HG03565 (cell line): ENCODE measurements around the gene NDUFA7.
"Not testable (repeated sequence)": the region's sequence is repeated elsewhere in the genome, so short reads cannot be mapped to it uniquely, and the experiment has no call there.

Source experiments
- ATAC-seq: cut with Tn5 transposase; IDR thresholded peaks from one replicate; pipeline ENCODE4 v1.9.1; 2021; ENCODE audit warnings: mild to moderate bottlenecking, moderate library complexity; ENCODE audit not compliant: unreplicated experiment

NDUFA7 gene

GRCh38 chr19:8321067-8321985 lies at the start of gene NDUFA7, which contains the start of gene RPS28:
NDUFA7 (minus strand) TSS chr19:8321375; CDS start chr19:8321358, 17 bp downstream.
RPS28 (plus strand) TSS chr19:8321496; CDS start chr19:8321531, 35 bp downstream.
- ATAC-seq, result peak; percentile 88

DNA sequence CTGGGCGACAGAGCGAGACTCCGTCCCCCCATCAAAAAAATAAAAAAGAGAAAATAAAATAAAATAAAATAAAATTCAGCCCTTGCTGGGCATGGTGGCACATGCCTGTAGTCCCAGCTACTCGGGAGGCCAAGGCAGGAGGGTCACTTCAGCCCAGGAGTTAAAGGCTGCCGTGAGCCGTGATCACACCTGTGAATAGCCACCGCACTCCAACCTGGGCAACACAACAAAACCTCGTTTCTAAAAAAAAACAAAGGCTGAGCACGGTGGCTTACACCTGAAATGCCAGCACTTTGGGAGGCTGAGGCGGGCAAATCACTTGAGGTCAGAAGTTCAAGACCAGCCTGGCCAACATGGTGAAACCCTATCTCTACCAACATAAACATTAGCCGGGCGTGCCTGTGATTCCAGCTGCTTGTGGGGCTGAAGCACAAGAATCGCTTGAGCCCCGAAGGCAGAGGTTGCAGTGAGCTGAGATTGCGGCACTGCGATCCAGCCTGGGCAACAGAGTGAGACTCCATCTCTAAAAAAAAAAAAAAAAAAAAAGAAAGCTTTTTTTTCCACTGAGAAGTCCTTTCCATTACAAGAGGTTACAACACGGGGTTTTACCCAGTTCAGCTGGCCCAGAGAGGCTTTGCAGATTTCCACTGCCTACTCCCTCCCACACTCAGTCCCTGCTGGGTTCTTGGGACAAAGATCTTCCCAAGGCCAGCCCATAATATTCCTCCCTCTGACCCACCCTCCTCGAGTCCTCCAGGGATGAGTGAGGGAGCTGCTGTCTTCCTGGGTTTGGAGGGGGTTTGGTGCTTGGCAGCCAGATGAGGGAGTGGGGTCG lies 49.2 kb upstream of the NDUFA7 start:
- ATAC-seq, result no peak

- no peak for ATAC-seq
These were observed 46.3 kb upstream of the NDUFA7 start for GRCh38 chr19:8367327-8368001.

DNA sequence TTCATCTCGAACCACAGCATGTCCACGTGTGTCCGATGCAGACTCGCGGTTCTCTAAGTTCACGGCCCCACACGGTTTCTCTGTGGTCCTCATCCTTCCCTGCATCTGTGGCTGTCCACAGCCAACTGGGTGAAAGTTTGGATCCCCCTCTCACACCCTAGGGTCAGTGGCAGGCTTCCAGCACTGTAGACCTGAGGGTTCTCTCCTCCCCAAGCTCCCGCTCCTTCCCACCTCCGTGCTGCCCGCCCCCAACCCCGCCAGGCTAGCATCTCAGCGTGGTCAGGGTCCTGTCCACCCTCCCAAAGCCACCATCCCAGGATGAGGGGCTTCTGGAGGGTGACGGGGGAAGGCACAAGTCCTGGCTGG lies 45.8 kb upstream of the NDUFA7 start:
- no peak for ATAC-seq

- no peak for ATAC-seq
These were observed 45.0 kb upstream of the NDUFA7 start for GRCh38 chr19:8366121-8366581.

DNA sequence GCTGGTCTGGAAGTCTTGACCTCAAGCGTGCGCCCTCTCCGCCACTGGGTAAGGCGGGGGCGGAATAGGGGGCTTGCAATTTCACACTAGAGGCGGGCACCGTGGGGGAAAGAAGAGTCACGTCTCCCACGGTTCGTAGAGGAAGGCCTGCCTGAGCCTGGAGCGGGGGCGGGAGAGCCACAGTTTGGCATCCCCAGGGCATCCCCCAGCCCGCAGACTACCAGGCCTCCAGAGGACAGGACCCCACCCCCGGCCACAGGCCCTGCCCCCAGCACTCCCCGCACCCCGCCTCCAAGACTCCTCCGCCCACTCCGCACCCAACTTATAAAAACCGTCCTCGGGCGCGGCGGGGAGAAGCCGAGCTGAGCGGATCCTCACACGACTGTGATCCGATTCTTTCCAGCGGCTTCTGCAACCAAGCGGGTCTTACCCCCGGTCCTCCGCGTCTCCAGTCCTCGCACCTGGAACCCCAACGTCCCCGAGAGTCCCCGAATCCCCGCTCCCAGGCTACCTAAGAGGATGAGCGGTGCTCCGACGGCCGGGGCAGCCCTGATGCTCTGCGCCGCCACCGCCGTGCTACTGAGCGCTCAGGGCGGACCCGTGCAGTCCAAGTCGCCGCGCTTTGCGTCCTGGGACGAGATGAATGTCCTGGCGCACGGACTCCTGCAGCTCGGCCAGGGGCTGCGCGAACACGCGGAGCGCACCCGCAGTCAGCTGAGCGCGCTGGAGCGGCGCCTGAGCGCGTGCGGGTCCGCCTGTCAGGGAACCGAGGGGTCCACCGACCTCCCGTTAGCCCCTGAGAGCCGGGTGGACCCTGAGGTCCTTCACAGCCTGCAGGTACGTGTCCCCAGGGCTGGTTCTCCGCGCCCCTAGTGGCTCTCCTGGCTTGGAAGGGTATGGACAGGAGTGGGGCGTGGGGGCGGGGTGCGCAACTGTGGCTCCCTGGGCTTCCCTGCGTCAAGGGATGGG lies 42.9 kb upstream of the NDUFA7 start, which contains the start of gene ANGPTL4:
Gene ANGPTL4 (plus strand): TSS at position 353 of the 969 bp plus-strand sequence. CDS start 167 bp downstream, at position 520.
- no peak for ATAC-seq

DNA sequence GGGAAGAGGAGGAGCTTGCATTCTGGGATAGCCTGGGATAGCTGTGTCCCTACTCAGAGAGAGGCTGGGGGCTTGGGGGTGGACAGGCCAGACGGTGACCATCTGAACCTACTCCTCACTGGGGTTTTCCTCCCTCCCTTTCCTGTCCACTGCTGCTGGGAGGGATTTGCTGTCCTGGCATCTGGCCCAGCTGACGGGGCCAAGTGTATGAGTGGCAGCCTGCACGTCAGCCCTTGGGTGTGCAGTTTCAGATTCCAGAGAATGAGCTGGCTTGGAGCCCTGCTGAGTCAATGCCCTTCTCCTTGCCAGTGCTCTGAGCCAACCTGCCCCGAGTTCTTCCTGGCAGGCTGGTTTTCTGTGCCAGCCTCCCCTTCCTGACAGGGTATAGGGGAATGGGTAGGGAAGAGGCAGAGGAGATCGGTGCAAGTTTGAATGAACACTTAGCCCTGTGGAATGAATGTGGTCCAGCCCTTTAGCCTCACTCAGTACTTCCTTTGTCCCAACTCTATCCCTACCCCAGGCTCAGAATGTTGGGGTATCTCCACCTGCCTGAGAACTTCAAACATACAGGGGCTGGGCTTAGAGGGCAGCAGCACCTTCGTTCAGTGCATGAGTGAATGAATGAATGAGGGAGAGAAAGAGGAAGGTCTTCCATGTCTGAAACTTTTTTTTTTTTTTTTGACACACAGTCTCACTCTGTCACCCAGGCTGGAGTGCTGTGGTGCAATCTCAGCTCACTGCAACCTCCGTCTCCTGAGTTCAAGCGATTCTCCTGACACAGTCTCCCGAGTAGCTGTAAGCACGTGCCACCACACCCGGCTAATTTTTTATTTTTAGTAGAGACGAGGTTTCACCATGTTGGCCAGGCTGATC lies 41.0 kb upstream of the NDUFA7 start:
- no peak for ATAC-seq

DNA sequence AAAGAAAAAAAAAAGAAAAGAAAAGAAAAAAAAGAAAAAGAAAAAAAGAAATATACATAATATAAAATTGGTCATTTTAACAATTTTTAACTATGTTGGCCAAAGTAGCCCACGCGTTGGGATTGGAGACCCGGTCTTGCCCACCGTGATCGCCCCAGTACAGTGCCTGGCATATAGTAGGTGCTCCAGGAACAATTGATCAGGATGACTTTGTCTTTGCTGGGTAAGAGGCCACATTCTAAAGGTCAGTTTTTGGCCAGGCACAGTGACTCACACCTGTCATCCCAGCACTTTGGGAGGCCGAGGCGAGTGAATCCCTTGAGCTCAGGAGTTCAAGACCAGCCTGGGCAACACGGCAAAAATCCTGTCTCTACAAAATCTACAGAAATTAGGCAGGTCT lies 39.0 kb upstream of the NDUFA7 start:
- ATAC-seq, result no peak

GRCh38 chr19:8358948-8359347 lies 37.8 kb upstream of the NDUFA7 start:
- no peak for ATAC-seq

- no peak for ATAC-seq
These were observed 35.9 kb upstream of the NDUFA7 start for GRCh38 chr19:8357007-8357521.

- ATAC-seq, result no peak
These were observed 34.6 kb upstream of the NDUFA7 start for GRCh38 chr19:8355631-8356402.

DNA sequence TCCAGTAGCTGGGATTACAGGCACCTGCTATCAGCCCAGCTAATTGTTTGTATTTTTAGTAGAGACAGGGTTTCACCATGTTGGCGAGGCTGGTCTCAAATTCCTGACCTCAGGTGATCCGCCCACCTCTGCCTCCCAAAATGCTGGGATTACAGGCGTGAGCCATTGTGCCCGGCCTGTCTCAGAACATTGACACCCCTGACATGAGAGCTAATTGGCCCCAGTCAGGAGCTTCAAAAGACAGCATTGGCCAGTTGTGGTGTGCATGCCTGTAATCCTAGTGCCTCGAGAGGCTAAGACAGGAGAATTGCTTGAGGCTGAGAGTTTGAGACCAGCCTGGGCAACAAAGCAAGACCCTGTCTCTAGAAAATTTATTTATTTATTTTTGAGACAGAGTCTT lies 31.7 kb upstream of the NDUFA7 start:
- not testable (repeated sequence) for ATAC-seq

GRCh38 chr19:8352134-8352827 lies 31.1 kb upstream of the NDUFA7 start:
- no peak for ATAC-seq

DNA sequence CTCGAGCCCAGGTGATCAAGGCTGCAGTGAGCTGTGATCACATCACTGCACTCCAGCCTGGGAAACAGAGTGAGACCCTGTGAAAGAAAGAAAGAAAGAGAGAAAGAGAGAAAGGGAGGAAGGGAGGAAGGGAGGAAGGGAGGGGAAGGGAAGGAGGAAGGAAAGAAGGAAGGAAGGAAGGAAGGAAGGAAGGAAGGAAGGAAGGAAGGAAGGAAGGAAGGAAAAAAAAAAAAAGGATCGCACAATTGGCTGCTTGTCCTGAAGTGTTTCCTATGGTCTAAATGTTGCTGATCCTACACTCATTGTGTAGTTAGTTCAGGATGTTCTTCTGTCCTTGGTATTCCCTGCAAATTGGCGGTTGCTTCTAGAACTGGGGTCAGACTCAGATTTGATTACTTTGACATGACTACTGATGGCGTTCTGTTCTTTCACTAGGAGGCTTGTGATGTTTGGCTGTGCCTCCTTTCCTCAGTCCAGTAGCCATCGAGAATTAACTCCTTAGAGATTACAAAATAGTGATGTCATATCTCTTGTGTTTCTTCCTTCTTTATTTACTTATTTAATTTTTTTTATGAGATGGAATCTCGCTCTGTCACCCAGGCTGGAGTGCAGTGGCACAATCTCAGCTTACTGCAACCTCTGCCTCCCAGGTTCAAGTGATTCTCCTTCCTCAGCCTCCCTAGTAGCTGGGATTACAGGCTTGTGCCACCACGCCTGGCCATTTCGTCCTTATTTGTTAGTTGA lies 28.6 kb upstream of the NDUFA7 start:
- not testable (repeated sequence) for ATAC-seq

DNA sequence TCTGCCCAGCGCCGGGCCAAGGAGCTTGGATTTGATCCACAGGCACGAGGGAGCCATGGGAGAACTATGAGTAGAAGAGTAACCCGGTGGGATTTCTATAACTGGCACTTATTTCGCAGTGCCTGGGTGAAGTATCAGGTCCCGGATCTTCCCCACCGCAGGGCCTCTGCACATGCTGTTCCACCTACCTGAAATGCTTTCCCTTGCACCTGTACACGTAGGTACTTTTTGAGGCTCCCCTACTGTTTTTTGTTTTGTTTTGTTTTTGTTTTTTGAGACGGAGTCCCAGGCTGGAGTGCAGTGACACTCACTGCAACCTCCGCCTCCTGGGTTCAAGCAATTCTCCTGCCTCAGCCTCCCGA lies 22.3 kb upstream of the NDUFA7 start:
- no peak for ATAC-seq

DNA sequence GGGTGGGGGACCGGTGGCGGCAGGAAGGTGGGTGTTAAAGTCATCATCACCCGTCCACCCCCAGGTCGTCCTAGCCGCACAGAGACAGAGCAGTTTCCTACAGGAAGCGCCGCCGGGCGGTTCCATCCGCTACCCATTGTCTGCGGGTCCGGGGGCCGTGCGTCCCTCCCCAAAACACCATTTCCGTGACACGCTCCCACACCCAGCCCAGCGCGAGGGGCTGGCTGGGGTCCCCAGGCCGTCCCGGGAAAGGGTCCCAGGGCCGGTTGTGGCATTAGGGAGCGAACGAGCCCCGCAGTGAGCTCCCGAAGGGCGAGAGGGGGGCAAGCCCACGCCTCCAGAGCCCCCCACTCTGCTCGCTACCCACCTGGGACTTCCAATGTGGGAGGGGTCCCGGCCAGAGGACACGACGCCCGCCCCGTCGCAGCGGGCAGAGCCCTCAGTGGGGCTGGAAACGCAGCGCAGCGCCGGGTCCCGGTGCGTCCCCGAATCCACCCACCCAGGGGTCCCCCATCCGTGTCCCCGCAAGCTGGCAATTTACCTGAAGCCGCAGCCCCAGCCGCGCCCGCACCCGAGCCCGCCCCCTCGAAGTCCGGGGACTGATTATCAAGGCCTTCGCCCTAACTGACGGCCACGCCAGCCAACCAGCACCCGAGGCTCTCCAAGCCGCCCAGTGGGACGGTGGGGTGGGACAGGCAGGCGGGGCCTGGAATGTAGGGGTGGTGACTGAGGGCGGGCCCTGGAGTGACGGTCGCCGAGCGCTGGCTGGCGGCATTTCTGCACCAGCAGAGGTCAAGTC lies 21.7 kb upstream of the NDUFA7 start, which contains the start of gene KANK3:
Gene KANK3 (minus strand): TSS at position 579 of the 799 bp plus-strand sequence. CDS start 5,434 bp downstream, outside the sequence.
- ATAC-seq, result peak; percentile 79
